ENCODE results near the gene CZIB. TPM values are rescaled to one million over a fixed set of nuclear protein-coding genes. Genes with fewer than 3 reads are reported as not detected.

CZIB gene
- total and polyA plus RNA-seq, 2 of the 8 experiments (the other 6 are each of a cell fraction or from before 2014, with no cell fraction given) = 46.5 to 48.0 TPM

DNA sequence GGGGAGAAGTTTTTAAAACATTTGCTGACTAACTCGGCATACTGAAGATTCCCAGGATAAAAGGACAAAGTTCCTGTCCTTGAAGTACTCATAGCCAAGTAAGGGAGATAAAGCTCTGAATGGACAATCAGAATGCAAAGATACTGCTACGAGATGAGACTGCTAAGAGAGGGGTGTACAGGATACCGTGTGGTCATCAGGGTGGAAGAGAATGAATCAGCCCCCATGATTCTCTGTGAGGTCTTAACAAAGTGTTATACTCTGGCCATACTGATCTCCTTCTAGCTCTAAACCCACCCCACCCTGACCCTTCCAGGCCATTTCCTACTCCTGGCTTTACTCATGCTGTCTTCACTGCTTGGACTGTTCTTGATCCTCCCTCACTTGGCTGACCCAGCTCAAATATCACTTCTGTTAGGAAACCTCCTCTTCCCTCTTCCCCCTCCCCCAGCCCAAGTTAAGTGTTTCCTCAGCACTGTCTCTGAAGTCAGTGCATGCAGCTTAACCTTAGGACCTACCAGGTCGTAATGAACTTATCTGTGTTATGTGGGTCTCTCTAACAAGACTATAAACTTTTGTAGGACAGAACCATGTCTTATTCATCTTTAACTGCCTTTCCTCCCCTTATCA, 33.7 kb upstream of the CZIB start (continued):
- TF ChIP-seq, protein P1, sequence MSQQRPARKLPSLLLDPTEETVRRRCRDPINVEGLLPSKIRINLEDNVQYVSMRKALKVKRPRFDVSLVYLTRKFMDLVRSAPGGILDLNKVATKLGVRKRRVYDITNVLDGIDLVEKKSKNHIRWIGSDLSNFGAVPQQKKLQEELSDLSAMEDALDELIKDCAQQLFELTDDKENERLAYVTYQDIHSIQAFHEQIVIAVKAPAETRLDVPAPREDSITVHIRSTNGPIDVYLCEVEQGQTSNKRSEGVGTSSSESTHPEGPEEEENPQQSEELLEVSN (IDR thresholded peaks at IDR 0.05) = no peak
- TF ChIP-seq PHF8 (conservative IDR thresholded peaks at IDR 0.05; ENCODE audit: low read depth, low read length) (no peak), EP300 (IDR thresholded peaks at IDR 0.05; ENCODE audit: borderline replicate concordance in 1 of 2, low read depth in 2 of 2, low read length in 2 of 2) (no peak), CBX5 (IDR thresholded peaks at IDR 0.05; ENCODE audit: low read depth, low read length) (no peak), NRF1 (IDR thresholded peaks at IDR 0.05; ENCODE audit: low read depth, low read length) (no peak), RBBP5 (IDR thresholded peaks at IDR 0.05; ENCODE audit: borderline replicate concordance, low read depth, low read length) (no peak)
- TF ChIP-seq, protein P2, sequence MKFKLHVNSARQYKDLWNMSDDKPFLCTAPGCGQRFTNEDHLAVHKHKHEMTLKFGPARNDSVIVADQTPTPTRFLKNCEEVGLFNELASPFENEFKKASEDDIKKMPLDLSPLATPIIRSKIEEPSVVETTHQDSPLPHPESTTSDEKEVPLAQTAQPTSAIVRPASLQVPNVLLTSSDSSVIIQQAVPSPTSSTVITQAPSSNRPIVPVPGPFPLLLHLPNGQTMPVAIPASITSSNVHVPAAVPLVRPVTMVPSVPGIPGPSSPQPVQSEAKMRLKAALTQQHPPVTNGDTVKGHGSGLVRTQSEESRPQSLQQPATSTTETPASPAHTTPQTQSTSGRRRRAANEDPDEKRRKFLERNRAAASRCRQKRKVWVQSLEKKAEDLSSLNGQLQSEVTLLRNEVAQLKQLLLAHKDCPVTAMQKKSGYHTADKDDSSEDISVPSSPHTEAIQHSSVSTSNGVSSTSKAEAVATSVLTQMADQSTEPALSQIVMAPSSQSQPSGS (IDR thresholded peaks at IDR 0.05; ENCODE audit: low read length) = no peak
